ENCODE results near the gene NCKAP5L.
"Not testable (repeated sequence)": the region's sequence is repeated elsewhere in the genome, so short reads cannot be mapped to it uniquely, and the experiment has no call there.

NCKAP5L gene

DNA sequence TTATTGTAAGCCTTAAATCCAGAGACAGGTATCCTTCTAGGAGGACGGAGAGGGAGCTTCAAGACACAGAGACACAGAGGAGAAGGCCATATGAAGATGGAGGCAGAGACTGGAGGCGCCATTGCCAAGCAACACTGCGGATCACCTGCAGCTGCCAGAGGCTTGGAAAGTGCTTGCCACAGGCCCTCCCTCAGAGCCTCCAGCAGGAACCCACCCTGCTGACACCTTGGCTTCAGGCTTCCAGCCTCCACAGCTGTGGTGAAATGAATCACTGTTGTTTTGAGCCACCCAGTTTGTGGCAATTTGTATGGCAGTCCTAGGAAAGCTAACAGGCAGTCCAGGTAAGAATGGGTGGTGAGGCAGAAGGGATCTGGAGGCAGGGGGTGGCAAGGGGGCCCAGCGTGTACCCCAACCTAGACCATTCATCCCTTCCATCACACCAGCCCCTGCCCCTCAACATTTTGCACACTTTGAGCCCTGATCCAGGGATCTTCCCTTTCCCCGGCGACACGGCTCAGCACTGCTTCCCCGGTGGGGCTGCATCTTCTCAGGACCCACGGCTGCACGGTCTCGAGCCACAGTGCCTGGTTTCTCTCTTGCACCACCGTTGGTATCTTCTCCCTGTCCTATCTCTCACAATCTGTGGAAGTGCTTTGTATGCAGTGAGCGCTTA is 37.0 kb upstream of the NCKAP5L start:
- no peak for FAIRE-seq

- no peak for FAIRE-seq
Measured at GRCh38 chr12:49864798-49865090, 36.5 kb upstream of the NCKAP5L start.

DNA sequence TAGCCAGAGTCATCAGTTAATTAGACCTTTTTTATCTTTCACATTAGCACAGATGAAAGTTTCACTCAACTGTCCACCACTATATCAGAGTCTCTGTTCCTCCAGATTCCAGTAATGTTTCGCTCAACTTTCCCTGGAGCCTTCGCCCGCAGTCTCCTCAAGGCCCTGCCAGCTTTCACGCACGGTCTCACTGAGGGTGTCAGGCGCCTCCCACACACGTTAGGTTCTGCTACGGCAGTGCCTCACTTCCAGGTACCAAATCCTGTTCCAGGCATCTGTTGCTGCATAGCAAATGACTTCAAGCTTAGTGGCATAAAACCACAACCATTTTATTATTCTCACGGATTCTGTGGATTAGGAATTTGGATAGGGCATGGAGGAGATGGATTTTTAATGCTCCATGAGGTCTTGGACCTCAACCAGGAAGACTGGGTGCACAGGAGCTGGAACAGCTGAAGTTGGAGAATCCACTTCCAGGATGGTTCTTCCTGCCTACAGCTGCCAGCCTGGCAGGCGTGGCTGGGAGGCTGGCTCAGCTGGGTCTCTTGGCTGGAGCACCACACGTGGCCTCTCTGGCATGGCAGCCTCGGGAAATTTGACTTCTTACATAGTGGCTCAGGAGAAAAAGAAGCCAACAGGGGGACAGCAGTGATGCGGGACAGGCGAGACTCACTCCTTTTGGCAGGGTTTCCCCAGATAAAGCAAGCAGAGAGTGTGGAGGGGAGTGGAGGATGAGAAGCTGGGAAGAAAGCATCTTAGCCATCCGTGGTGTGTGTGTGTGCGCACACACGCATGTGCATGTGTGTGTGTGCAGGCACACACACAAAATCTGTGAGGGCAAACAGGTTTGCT is 36.0 kb upstream of the NCKAP5L start:
- no peak for FAIRE-seq

DNA sequence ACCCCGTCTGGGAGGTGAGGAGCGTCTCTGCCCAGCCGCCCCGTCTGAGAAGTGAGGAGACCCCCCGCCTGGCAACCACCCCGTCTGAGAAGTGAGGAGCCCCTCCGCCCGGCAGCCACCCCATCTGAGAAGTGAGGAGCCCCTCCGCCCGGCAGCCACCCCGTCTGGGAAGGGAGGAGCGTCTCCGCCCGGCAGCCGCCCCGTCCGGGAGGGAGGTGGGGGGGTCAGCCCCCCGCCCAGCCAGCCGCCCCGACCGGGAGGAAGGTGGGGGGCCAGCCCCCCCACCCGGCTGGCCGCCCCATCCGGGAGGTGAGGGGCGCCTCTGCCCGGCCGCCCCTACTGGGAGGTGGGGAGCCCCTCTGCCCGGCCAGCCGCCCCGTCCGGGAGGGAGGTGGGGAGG is 32.7 kb upstream of the NCKAP5L start:
- not testable (repeated sequence) for FAIRE-seq

- FAIRE-seq, result not testable (repeated sequence)
Measured at GRCh38 chr12:49855890-49856289, 27.7 kb upstream of the NCKAP5L start.

DNA sequence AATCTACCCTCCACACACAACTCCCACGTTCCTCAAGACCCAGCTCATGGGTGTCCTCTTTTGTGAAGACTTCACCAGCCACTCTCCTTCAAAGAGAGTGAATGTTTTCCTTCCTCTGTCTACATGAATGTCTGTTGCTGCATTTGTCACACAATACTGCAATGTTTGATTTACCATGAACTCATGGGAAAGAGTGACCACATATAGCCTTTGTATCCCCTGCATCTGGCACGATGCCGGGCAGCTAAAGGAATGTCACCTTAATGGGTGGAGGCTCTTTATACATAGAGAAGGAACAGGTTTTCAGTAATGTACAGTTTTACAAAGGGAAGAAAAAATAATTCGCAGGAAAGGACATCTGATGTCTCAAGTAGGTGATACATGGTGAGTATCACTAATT is 26.8 kb upstream of the NCKAP5L start:
- FAIRE-seq, result no peak

- no peak for FAIRE-seq
Measured at GRCh38 chr12:49853671-49854070, 25.5 kb upstream of the NCKAP5L start.

- no peak for FAIRE-seq
Measured at GRCh38 chr12:49847161-49847560, 18.9 kb upstream of the NCKAP5L start.

DNA sequence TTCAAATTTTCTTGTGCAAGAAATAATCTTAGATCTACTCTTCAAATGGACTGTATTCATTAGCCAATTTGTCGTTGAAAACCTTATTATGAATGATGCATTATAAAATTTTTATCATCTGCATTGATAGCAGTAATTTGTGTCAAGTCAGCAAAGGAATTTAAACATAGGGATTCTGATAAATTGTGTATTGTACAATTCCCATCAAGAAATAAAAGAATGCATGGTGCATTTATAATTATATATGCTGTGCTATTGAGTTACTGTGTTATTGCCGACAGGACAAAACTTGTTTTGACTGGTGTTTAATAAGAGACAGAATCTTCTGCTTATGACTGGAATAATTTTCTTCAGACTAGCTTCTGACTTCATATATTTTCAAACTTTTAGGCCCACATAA is 17.8 kb upstream of the NCKAP5L start:
- no peak for FAIRE-seq

DNA sequence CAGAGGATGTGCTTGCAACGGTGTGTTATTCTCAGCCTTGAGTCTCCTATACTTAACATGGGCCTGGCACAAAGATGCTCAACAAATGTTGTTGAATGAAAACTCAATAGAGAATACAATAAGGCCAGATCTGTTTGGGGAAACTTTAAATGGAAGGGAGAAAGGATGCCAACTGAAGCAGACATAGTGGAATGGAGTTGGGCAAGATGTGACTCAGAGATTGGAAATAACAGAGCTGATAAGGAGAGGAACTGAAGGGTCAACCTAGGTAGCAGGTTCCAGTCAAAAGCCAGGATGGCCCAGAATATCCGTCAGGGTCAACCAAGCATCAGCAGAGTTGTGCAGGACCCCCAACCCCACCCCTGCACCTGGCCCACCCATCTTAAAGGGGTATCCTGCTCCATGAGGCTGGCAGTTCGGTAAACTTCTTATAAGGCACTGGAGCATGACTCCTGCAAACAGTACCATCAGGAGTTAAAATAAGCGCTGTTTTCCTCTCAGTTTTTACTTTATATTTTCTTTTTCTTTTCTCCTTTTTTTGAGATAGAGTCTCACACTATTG is 15.7 kb upstream of the NCKAP5L start:
- FAIRE-seq, result no peak

DNA sequence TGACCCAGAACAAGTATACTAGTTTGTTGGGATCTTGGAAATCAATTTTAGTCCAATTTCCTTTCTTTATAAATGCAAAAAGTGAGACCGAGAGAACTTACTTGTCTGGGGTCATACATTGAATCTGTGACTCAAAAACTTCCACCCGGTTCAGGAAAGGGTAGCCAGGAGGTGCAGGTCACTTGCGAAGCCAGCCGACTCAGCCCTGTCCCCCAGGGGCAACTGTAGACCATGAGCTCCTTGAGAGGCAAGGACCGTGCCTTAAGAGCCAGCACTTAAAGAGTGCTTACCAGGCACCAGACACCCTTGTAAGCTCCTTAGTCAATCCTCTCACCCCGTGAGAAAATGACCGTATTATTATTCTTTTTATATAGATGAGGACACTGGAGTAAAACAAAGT is 15.2 kb upstream of the NCKAP5L start:
- FAIRE-seq, result no peak

GRCh38 chr12:49842519-49843352 is 14.5 kb upstream of the NCKAP5L start, which contains the start of gene BCDIN3D:
BCDIN3D (minus strand) TSS chr12:49843106; CDS start chr12:49843087, 19 bp downstream.
- FAIRE-seq, result peak; percentile 73

DNA sequence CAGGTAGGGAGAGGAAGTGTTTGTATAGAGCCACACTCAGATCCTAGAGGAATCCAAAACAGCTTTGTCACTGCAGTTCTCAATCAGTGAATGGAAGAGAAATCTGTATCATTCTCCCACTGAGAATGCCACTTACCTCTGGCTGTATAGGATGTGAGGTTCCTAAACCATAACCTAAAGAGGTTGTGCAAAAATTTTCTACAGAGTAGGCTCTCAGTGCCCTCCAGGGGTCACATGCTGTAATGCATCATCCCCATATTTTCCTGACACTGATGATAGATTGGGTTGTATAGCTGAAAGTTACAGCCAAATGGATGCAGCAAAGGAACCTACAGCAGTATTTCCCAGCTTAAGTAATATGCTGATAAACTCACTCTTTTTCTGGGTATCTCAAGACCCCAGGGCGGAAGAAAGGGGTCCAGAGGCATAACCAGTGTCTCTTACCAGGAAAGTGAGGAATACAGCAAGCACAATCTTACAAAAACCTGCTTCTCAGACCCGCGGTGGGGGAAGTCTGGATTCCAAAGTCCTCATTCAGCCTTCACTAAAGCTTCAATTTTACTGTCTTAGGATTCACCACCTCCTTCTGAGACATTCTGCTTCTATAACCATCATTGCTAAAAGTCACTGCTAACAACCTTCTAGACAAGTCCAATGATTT is 10.9 kb upstream of the NCKAP5L start:
- FAIRE-seq, result no peak

DNA sequence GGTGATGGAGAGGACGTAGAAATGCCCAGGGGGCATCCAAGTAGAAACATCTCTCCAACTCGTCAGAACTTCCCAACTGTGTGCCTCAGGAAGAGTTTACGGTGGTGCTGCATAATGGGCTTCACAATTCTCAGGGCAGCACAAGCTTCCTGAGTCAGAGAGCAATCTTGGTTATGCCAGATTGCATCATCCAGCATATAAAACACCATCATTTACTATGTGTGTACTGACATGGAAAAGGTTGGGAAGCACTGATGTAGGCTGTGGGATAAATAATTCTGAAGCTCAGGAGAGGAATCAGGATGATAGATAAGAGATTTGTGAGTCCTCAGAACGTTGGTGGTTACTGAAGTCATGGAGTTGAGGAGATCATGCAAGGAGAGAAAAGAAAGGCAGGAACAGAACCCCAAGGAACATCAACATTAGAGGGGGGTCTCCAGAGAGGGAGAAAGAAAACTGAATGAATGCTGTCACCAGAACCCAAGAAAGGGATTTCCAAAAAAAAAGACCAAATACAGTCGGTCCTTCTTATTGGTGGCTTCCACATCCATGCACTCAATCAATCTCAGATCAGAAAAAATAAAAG is 4.7 kb upstream of the NCKAP5L start:
- no peak for FAIRE-seq

- no peak for FAIRE-seq
Measured at GRCh38 chr12:49831717-49832116, 3.5 kb upstream of the NCKAP5L start.

- FAIRE-seq, result no peak
Measured at GRCh38 chr12:49827401-49828099, 663 bp downstream of the NCKAP5L start.

DNA sequence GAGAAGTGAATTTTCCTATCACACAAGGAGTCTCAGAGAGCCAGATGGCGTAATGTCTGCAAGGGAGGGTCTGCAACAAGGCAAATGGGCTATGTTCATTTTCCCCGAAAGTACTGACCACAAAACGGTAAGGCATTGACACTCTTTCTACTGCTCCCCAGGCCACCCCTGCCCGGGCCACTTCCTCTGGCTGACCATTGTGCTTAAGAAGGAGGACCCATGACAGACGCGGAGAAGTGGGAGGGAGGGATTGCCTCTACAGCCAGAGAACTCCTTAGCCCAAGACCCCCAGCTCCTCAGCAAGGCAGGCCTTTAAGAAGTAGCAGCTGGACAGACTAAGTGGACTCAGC is 1.2 kb downstream of the NCKAP5L start:
- no peak for FAIRE-seq

GRCh38 chr12:49825971-49826421 is 2.2 kb downstream of the NCKAP5L start:
- FAIRE-seq, result no peak

DNA sequence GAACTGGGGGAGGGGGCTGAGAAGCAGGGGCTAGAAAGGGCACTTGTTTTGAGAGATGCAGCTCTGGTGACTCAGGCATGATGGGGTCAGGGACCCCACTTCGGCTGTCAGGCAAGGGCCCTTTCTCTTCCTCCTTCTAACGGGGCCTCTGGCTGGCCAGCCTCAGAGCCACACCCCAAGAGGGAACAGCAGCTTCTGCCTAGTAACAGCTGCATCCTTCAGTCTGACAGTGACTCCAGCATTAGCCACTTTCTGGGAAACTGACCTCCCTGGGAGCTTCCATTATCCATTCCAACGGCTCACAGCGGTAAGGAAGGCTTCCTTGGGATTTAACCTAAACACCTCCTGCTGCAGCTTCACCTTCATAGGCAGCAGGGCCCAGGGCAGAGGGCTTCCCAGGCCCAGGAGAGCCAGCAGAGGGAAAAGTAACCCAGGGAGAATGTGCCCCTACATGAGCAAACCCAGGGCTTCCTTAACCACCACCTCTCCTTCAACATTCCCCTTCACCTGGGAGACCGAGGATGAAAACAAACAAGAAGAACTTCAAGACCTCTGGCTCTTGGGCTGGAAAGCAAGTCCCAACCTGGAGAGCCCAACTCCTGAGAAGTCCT is 2.7 kb downstream of the NCKAP5L start:
- FAIRE-seq, result no peak

DNA sequence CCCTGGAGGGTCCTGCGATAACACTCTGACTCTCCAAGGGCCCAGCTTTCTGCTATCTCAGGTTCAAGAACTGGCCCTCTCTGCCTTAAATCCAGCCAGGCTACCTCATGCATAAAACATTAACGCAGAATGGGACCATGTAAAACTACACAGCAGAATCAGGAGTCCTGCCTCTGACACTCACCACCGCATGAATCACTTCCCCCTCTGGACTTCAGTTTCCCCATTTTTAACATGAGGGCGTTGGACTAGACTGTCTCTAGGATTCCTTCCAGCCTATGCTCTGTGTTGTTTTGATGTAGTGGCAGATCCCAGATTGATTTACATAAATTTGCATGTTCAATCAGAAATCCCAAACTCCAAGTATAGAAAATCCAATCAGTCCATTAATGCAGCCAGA is 3.3 kb downstream of the NCKAP5L start:
- no peak for FAIRE-seq

DNA sequence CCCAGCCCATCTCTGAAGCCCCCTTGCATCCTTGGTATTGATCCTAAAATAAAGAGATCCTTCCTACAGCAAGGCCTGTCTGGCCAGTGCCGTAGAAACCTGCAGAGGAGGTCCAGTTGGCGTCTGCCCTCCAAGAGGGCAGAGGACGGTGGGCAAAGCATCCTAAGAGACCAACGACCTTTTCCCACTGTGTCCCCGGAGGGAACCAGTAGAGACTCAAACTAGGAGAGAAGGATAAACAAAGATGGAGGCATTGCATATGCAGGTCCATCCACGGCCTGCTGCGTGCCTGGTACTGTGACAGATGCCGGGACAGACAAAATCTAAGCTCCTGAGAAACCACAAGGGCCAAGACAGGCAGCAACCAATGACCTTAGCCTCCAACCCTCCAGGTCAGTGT is 3.8 kb downstream of the NCKAP5L start:
- no peak for FAIRE-seq

Data from A204.1 (cell line).